ENCODE results near the gene USE1.

DNA sequence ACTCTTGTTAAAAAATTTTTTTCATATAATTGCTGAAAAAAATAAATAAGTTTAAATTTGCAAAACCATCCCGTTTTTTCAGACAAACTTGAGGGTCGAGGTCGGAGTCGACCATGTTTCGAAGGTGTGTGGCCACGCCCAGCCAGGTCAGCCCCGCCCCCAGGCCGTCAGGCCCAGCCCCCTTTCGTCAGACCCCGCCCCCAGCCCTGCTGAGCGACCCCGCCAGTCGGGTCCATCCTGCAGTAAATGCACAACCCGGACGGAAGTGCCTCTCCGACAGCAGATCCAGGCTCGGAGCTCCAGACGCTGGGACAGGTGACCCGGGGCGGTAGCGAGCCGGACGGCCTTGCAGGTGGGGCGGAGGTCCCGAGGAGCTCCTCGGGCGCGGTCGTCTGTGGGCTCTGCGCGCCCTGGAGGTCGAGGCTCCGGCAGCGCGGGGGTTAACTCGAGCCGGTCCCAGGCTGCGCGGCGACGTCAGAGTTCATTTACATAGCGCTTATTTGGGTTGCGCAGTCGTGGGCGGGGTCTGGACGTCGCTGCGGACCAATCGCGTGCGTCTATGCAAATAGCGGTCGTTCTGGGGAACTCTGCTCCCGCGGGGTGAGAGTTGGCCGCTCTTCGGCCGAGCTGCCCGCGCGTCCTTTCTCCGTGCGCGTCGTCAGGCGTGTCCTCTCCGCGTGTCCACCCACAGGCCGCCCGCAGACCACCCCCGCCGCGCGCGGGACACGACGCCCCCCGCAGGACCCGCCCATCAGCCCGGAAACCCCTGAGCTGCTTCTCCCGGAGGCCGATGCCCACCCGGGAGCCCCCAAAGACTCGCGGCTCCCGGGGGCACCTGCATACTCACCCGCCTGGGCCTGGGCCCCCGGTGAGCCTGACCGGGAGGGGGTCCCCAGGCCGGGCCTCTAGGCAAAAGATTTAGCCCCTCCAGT is 11.1 kb downstream of the USE1 start, which contains the start of gene OCEL1:
- TF ChIP-seq, protein P1, sequence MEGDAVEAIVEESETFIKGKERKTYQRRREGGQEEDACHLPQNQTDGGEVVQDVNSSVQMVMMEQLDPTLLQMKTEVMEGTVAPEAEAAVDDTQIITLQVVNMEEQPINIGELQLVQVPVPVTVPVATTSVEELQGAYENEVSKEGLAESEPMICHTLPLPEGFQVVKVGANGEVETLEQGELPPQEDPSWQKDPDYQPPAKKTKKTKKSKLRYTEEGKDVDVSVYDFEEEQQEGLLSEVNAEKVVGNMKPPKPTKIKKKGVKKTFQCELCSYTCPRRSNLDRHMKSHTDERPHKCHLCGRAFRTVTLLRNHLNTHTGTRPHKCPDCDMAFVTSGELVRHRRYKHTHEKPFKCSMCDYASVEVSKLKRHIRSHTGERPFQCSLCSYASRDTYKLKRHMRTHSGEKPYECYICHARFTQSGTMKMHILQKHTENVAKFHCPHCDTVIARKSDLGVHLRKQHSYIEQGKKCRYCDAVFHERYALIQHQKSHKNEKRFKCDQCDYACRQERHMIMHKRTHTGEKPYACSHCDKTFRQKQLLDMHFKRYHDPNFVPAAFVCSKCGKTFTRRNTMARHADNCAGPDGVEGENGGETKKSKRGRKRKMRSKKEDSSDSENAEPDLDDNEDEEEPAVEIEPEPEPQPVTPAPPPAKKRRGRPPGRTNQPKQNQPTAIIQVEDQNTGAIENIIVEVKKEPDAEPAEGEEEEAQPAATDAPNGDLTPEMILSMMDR (IDR thresholded peaks at IDR 0.05) = peak in 2 of 4 experiments; percentile 21 to 23
- peak; percentile 70 to 93 for TF ChIP-seq POLR2A (IDR thresholded peaks at IDR 0.05)

All from uterus (tissue), 2 donors.